Ascending aorta (tissue), 2 donors: ENCODE data around the gene PPP2R5D. TPM values are rescaled to one million over a fixed set of nuclear protein-coding genes. Genes with fewer than 3 reads are reported as not detected.
"Not testable (repeated sequence)": the region's sequence is repeated elsewhere in the genome, so short reads cannot be mapped to it uniquely, and the experiment has no call there.

ENCODE experiments used
- DNase-seq, 2 donors: peaks; one replicate each; pipeline ENCODE4 v3.0.0-alpha.2; 2019; ENCODE audit warnings: low spot score in 2 of 2
- H3K27ac ChIP-seq, 2 donors: fragments of 200-600 bp; sonication (generic); one replicate each; pipeline ENCODE4 v1.5.1; 2016 to 2017; ENCODE audit warnings: mild to moderate bottlenecking in 1 of 2
- H3K27me3 ChIP-seq: fragments of 200-600 bp; sonication (generic); one replicate; pipeline ENCODE4 v1.5.1; 2017
- H3K36me3 ChIP-seq, 2 donors: fragments of 200-600 bp; sonication (generic); one replicate each; pipeline ENCODE4 v1.5.1; 2016
- H3K4me1 ChIP-seq, 2 donors: fragments of 200-600 bp; sonication (generic); one replicate each; pipeline ENCODE4 v1.5.1; 2016 to 2017; ENCODE audit warnings: mild to moderate bottlenecking in 1 of 2
- H3K4me3 ChIP-seq, 2 donors: fragments of 200-600 bp; sonication (generic); one replicate each; pipeline ENCODE4 v1.5.1; 2016 to 2017; ENCODE audit warnings: mild to moderate bottlenecking in 1 of 2
- H3K9me3 ChIP-seq, 2 donors: fragments of 200-600 bp; sonication (generic); one replicate each; pipeline ENCODE4 v1.5.1; 2016
- intact Hi-C: fragments of 100-400 bp; cut with DNase I; formaldehyde crosslinking; loops from one replicate; pipeline ENCODE4 v1.15.1; 2023
- total RNA-seq: library from RNA; depleted of rRNA; stranded (reverse); fragments of >200 nt; gene quantifications from one replicate; pipeline ENCODE4 v1.1.0, GENCODE V29; 2016
- TF ChIP-seq, protein P1 (sequence below), 3 experiments: fragments of 200-600 bp in 2 of 3; fragments of 450-650 bp in 1 of 3; sonication (generic) in 2 of 3; IDR thresholded peaks; one replicate each; pipeline ENCODE4 v1.5.1; 2016 to 2019; ENCODE audit warnings: antibody characterized with exemption in 3 of 3, mild to moderate bottlenecking in 1 of 3, moderate library complexity in 1 of 3

The PPP2R5D gene
- total RNA-seq, 1 donor from 2014 or later: 27.7 TPM

DNA sequence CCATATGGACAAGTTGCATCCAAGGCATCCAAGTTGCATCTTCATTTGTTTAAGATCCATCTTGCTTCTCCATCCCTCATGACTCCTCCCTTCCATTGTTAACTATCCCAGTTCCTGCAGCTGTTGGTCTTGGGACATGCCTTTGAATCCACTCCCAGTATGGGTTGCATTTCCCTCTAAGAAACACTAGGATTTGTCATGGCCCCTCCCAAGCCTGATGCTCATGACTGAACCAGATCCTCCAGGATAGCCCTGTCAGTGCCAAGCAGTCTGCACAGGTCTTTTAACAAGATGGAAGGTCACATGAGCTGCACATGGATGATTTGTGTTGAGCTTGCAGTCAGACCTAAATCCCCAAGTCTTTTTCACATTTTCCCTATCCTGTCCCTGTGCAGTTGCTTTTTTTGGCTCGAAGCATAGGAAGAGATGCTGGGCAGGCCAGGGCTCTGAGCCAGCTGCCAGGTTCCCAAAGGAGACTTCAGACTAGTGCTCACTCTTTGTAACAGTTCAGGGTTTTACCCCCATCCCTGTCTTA lies 4.2 kb downstream of the PPP2R5D start:
- Histone ChIP-seq H3K36me3 (peaks cover 7 to 9% of the 10 kb centered on the region in 2 donors), H3K9me3 (no peaks in the 10 kb centered on the region), H3K27ac (no peak overlapping the region), H3K4me3 (no peak overlapping the region), H3K4me1 (peaks cover 18 to 36% of the 10 kb centered on the region in 2 donors), H3K27me3 (no peaks in the 10 kb centered on the region)
- intact Hi-C loops: no loop called here
- no peak for DNase-seq
- TF ChIP-seq, protein P1, sequence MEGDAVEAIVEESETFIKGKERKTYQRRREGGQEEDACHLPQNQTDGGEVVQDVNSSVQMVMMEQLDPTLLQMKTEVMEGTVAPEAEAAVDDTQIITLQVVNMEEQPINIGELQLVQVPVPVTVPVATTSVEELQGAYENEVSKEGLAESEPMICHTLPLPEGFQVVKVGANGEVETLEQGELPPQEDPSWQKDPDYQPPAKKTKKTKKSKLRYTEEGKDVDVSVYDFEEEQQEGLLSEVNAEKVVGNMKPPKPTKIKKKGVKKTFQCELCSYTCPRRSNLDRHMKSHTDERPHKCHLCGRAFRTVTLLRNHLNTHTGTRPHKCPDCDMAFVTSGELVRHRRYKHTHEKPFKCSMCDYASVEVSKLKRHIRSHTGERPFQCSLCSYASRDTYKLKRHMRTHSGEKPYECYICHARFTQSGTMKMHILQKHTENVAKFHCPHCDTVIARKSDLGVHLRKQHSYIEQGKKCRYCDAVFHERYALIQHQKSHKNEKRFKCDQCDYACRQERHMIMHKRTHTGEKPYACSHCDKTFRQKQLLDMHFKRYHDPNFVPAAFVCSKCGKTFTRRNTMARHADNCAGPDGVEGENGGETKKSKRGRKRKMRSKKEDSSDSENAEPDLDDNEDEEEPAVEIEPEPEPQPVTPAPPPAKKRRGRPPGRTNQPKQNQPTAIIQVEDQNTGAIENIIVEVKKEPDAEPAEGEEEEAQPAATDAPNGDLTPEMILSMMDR (IDR thresholded peaks at IDR 0.05): no peak

DNA sequence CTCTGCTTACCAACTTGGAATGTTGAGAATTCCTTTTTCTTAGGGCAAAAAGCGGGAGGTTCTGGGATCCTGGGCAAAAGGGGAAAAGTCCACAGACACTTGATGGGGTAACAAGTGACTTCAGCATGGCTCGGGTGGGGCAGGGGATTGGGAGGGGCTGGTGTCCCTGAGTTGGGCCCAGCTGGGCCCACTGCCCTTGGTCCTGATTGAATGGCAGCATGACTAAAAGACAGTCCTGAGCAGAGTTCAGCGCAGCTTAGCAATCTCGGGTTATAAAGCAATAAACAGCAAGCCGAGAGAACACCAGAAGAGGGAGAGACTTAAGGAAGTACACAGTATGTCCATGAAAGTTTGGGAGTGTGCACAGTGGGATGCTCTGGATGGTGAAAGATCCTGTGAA lies 5.6 kb downstream of the PPP2R5D start:
- Histone ChIP-seq H3K4me3 (no peak overlapping the region), H3K4me1 (peaks cover 18 to 33% of the 10 kb centered on the region in 2 donors), H3K36me3 (peaks cover 7 to 9% of the 10 kb centered on the region in 2 donors), H3K27me3 (no peaks in the 10 kb centered on the region), H3K27ac (no peak overlapping the region), H3K9me3 (no peaks in the 10 kb centered on the region)
- intact Hi-C loops: no loop called here
- DNase-seq: no peak
- TF ChIP-seq, protein P1 (IDR thresholded peaks at IDR 0.05): no peak

DNA sequence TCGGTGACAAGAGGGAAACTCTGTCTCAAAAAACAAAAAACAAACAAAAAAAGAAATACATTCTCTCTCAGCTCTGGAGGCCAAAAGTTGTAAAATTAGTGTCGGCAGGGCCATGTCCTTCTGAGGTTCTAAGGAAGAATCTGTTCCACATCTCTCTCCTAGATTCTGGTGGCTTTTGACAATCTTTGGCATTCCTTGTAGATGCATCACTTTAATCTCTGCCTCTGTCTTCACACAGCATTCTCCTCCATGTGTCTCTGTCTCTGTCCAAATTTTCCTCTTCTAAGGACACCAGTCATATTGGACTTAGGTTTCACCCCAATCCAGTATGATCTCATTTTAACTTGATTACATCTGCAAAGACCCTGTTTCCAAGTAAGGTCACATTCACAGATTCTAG lies 9.1 kb downstream of the PPP2R5D start:
- intact Hi-C loops: no loop called here
- TF ChIP-seq, protein P1 (IDR thresholded peaks at IDR 0.05): no peak
- no peaks in the 10 kb centered on the region for H3K27me3 ChIP-seq
- no peaks in the 10 kb centered on the region for H3K9me3 ChIP-seq
- no peak for DNase-seq
- peaks cover 0 to 7% of the 10 kb centered on the region in 2 donors for H3K4me1 ChIP-seq
- peaks cover 7 to 9% of the 10 kb centered on the region in 2 donors for H3K36me3 ChIP-seq
- no peak overlapping the region for H3K27ac ChIP-seq
- no peak overlapping the region for H3K4me3 ChIP-seq

DNA sequence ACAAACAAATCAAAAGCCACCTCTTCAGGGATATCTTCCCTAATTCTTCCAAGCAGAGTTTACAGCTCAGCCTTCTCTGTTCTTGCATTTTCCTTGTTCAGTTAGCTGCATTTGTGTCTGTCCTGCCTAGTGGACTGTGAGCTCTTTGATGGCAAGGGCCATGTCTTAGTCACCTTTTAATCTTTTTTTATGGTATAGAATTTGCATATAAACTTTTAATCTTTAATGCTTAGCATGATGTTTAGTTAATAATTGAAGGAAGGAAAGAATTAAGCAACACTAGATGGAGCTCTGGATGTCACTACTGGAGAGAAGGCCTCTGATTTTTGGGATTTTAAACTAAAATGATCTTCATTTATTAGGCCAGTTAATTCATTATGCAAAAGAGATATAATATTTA lies 12.1 kb downstream of the PPP2R5D start:
- Histone ChIP-seq H3K4me3 (no peak overlapping the region), H3K36me3 (peaks cover 0 to 4% of the 10 kb centered on the region in 2 donors), H3K27me3 (no peaks in the 10 kb centered on the region), H3K27ac (no peak overlapping the region), H3K9me3 (no peaks in the 10 kb centered on the region), H3K4me1 (no peaks in the 10 kb centered on the region)
- intact Hi-C loops: no loop called here
- no peak for DNase-seq
- TF ChIP-seq, protein P1 (IDR thresholded peaks at IDR 0.05): no peak

DNA sequence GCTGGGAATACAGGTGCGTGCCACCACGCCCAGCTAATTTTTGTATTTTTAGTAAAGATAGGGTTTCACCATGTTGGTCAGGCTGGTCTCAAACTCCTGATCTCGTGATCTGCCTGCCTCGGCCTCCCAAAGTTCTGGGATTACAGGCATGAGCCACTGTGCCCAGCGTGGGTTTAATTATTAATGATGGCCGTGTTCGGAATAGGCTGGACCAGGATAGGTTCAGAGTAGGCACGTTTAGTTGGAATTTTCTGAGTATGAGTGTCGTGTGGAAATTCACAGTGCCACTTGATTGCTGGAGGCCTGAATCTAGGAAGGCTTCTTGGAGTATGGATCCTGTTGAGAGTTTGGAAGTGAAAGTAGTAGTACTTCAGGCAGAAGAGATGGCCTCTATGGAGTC lies 13.8 kb downstream of the PPP2R5D start:
- H3K36me3 ChIP-seq, DNase-seq, H3K4me1 ChIP-seq, H3K9me3 ChIP-seq, intact Hi-C loops, H3K4me3 ChIP-seq, H3K27me3 ChIP-seq, H3K27ac ChIP-seq: not testable (repeated sequence)

DNA sequence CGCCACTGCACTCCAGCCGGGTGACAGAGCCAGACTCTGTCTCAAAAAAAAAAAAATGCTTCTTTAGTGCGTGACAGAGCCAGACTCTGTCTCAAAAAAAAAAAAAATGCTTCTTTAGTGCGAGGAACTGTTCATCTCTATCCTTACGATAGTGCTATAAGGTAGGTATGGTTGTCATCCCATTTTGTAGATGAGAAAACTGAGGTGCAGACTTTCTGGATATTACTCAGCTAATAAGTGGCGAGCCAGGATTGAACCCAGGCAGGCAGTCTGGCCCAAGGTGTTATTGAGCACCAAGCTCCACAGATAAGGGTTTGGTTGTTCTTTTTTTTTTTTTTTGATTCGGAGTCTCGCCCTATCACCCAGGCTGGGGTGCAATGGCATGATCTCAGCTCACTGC lies 17.5 kb downstream of the PPP2R5D start:
- intact Hi-C loops: no loop called here
- Histone ChIP-seq H3K9me3 (no peaks in the 10 kb centered on the region), H3K27ac (no peak overlapping the region), H3K4me3 (no peak overlapping the region), H3K36me3 (peaks cover 8 to 9% of the 10 kb centered on the region in 2 donors), H3K4me1 (no peaks in the 10 kb centered on the region), H3K27me3 (no peaks in the 10 kb centered on the region)
- TF ChIP-seq, protein P1 (IDR thresholded peaks at IDR 0.05): no peak
- no peak for DNase-seq
